HG03439 (cell line): ENCODE measurements around the gene MYO7B.

Source experiments
- ATAC-seq: cut with Tn5 transposase; IDR thresholded peaks from one replicate; pipeline ENCODE4 v1.9.1; 2021; ENCODE audit warnings: mild to moderate bottlenecking, moderate library complexity; ENCODE audit not compliant: unreplicated experiment

The MYO7B gene

GRCh38 chr2:127646487-127647241, 111.2 kb downstream of the MYO7B start:
- ATAC-seq, result no peak

GRCh38 chr2:127647242-127648190, 112.0 kb downstream of the MYO7B start:
- ATAC-seq, result no peak

GRCh38 chr2:127648321-127648720, 112.8 kb downstream of the MYO7B start:
- no peak for ATAC-seq

GRCh38 chr2:127649100-127649611, 113.7 kb downstream of the MYO7B start:
- no peak for ATAC-seq

GRCh38 chr2:127649684-127650040, 114.2 kb downstream of the MYO7B start:
- ATAC-seq, result peak; percentile 61

GRCh38 chr2:127650041-127650784, 114.7 kb downstream of the MYO7B start:
- no peak for ATAC-seq

- ATAC-seq, result no peak
Observed at GRCh38 chr2:127650785-127651380, 115.4 kb downstream of the MYO7B start.

- no peak for ATAC-seq
Observed at GRCh38 chr2:127651381-127651809, 115.9 kb downstream of the MYO7B start.

GRCh38 chr2:127651971-127652550, 116.6 kb downstream of the MYO7B start:
- no peak for ATAC-seq

- ATAC-seq, result no peak
Observed at GRCh38 chr2:127652786-127653357, 117.4 kb downstream of the MYO7B start.

GRCh38 chr2:127653421-127654083, 118.1 kb downstream of the MYO7B start:
- ATAC-seq, result no peak

- no peak for ATAC-seq
Observed at GRCh38 chr2:127654084-127654837, 118.8 kb downstream of the MYO7B start.

GRCh38 chr2:127654838-127655175, 119.3 kb downstream of the MYO7B start:
- no peak for ATAC-seq

GRCh38 chr2:127655209-127656073, 120.0 kb downstream of the MYO7B start:
- ATAC-seq, result no peak

- no peak for ATAC-seq
Observed at GRCh38 chr2:127656569-127657231, 121.2 kb downstream of the MYO7B start.

- no peak for ATAC-seq
Observed at GRCh38 chr2:127657232-127657595, 121.7 kb downstream of the MYO7B start.

GRCh38 chr2:127658146-127658545, 122.7 kb downstream of the MYO7B start:
- ATAC-seq, result no peak
